ENCODE measurements around the gene SBF1.
"Not testable (repeated sequence)": the region's sequence is repeated elsewhere in the genome, so short reads cannot be mapped to it uniquely, and the experiment has no call there.

- not testable (repeated sequence) for TF ChIP-seq ZNF274 (IDR thresholded peaks at IDR 0.05; ENCODE audit: low read depth, low read length); YY1 (IDR thresholded peaks at IDR 0.05; ENCODE audit: insufficient read depth, insufficient read length); SUZ12 (IDR thresholded peaks at IDR 0.05; ENCODE audit: extremely low read depth, insufficient read depth, insufficient read length)
Observed at GRCh38 chr22:50408954-50409353, 65.9 kb downstream of the SBF1 start.
